Activated CD8-positive, alpha-beta memory T cell treated with anti-CD3 and anti-CD28 coated beads, Interleukin-2, amount 50 U/mL, for 1 hour (primary cell): ENCODE measurements around the gene CDH13.

Experiments
- DNase-seq: peaks from one replicate; pipeline ENCODE4 v3.0.0-alpha.2; 2020; ENCODE audit errors: extremely low read depth

CDH13 gene

GRCh38 chr16:82652826-82653225 is 26.1 kb downstream of the CDH13 start:
- no peak for DNase-seq

DNA sequence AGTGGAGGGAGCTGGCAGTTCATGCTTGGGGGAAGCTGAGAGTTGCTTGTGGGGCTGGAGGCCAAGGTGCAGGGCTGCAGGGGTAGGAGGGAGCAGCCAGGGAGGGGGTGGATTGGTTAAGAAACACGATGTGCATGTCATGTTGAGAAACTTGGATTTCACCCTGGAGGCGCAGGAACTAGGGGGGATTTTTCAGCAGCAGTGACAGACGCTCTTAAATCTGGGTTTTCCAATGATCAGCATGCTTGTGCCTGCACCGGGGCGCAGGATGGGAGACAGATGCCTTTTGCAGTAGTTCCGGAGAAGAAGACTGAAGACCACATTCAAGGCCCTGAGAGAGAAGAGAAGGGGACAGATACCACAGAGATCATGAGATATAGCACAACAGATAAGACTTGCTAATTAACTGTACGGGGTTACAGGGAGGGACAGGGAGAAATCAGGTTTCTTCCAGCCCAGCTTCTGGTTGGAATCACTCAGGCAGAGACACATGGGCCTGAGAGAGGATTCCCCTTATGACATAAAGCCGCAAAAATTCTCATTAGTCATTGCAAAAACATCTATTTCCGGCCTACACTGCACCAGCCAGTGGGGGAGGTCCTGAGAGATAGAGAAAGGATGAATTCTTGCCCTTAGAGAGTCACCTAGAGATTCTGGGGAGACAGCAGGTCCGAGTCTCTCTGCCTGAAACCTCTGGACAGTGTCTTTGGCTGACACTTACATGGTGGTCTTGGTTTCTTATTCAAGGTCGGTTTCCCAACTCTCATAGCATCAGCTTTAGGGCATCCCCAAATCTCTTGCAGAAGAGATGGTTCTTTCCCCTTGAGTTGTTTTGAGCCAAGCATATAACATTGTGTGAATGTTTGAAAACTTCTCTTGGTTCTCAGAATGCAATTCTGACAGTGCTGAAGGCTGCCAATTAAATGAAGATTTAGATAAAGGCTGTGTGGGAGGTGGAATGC is 27.1 kb downstream of the CDH13 start:
- DNase-seq: no peak

DNA sequence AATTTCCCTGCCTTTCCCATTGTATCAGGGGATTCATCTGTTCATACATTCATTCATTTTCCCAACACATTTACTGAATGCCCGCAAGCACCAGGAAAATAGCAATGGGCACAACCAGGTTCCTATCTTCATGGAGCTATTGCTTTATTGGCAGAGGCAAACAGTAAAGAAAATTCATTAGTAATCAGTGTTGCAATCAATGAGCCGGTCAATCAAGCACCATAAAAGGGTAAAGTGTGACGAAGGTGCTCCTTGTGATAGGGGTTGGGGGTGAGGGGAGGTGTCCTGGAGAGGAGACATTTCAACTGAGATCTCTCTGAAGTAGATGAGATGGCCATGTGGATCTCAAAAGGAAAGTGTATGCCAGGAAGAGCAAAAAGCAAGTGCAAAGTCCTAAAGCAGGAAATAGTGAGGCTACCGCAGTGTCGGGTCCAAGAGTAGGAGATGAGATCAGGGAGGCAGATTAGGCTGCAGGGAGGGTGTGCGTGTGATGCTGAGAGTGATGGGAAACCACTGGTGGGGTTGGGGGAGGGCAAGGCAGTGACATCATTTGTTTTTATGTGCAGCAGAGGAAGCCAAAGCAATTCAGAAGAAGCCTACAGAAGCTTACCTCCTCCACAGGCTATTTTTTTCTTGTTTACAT is 28.4 kb downstream of the CDH13 start:
- no peak for DNase-seq

DNA sequence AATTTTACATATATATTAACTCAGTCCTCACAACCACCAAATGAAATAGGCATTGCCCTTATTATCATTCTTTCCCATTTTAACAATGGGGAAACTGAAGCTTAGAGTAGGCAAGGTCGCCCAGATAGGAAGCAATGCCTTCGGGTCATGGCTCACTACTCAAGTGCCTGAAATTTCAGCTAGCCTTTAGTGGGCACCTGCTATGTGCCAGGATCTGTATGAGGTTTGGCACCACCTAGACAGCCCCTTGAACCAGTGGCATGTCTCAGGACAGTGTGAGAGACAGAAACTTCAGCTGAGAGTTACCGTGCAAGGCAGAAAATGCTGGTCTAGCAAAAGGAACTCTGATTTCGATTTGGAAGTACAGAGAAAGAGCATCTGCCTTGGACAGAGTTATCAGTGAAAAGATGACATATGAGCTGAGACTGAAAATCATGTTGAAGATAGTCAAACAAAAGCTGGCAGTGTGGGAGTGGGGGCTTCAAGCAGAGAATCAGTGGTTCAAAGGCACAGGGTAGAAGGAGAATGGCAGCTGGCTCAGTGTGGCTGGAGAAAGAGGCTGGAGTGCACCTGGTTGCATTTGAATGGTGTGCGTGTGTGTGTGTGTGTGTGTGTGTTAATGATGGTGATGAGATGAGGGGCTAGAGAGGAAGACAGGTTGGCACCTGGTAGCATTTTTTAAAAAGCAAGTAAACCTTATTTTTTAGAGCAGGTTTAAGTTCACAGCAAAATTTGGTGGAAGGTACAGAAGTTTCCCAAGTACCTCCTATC is 29.1 kb downstream of the CDH13 start:
- no peak for DNase-seq

GRCh38 chr16:82657239-82657638 is 30.5 kb downstream of the CDH13 start:
- no peak for DNase-seq

DNA sequence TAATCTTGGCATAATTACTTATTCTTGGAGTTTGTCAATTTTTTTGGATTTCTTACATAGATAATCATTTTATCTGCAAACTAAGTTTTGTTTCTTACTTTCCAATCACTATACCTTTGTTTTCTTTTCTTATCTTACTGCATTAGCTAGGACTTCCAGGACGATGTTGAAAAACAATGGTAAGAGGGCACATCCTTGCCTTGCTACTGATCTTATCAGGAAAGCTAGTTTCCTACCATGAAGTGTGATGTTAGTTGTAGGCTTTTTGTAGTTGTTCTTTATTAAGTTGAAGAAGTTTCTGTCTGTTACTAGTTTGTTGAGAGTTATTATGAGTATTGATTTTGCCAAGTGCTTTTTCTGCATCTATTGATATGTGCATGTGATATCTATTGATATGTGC is 31.0 kb downstream of the CDH13 start:
- no peak for DNase-seq

DNA sequence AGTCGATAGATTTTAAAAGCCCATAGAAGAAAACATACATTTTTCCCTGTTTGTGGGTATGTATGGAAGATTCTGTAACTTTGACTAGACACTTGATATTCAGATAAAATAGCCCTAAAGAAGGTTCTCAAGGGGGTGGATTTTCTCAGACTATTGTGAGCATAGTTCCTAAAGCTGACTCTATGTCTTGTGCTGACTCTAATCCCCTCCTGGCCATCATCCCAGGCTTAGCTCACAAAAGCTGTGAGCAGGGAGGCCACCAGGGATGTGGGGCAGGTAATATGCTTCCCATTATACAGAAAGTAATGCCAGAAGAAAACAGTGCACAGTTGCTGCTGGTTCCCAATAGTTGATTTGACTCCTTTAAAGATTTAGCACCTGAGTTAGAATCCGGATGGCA is 32.0 kb downstream of the CDH13 start:
- DNase-seq: no peak

GRCh38 chr16:82660075-82660645 is 33.4 kb downstream of the CDH13 start:
- DNase-seq: no peak

GRCh38 chr16:82660966-82661365 is 34.2 kb downstream of the CDH13 start:
- no peak for DNase-seq

- no peak for DNase-seq
Measured at GRCh38 chr16:82664181-82664580, 37.4 kb downstream of the CDH13 start.

GRCh38 chr16:82665025-82665424 is 38.3 kb downstream of the CDH13 start:
- DNase-seq: no peak

DNA sequence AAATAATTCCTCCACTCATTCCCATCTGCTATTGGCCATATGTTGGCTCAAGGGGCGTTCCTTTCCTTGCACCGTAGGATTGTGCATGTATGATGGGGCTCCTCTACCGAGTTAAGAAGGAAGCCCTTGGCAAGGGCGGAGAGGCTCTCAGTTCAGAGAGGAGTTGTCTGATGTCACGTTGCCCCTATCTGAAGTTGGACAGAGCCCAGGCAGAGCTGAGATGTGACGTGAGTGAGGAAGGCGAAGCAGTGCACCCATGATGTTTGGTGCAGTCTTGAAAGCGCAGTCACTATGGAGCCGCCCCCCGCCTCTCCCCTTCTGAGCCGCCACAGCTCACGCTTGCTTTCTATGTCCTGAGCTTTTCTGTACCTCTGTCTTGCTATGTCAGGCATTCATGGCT is 40.7 kb downstream of the CDH13 start:
- no peak for DNase-seq

DNA sequence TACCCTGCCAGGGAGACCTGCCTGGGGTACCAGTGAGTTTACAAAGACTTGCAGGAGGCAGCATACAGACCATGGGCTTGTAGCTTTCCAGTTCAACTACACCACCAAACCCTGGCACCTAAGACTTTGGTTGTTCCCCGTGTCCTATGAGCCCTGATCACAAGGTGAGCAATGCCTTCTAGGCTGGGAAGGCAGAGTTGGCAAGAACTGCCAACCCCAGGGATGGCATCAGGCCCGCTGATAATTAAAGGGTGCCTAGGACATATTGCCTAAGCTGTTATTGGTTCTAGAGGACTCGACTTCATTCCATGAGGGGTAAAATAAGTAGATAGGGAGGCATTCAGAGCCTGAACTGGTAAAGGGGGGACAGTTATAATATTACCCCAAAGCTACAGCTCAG is 41.3 kb downstream of the CDH13 start:
- no peak for DNase-seq

DNA sequence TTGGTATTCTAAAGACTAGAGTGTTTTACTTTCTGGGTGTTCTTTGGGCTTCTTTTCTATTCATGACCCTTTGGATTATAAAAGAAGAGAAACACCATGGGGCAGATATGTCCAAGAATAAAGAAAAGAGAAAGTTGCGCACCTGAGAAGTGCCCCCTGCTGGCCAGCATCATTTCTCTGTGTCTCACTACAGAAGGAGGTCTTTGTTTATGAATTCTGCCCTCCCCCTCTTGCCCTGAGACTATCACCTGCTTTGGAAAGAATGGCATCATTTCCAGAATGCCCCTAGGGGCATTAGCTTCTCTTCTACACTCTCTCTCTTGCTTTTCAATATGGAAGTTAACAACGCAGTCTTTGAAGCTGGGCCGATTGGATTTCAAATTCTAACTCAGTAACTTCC is 45.0 kb downstream of the CDH13 start:
- DNase-seq: no peak

DNA sequence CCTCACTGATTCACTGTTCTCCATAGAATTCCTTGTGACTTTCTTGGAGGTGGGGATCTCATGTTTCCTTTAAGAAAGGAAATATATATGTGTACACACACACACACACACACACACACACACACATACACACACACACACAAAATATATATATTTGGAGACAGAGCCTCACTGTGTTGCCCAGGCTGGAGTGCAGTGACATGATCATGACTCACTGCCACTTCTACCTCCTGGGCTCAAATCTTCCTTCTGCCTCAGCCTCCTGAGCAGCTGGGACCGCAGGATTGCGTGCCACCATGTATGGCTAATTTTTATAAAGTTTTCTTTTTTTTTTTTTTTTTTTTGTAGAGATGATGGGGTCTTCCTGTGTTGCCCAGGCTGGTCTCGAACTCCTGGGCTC is 45.9 kb downstream of the CDH13 start:
- DNase-seq: no peak

GRCh38 chr16:82675300-82675699 is 48.5 kb downstream of the CDH13 start:
- no peak for DNase-seq

DNA sequence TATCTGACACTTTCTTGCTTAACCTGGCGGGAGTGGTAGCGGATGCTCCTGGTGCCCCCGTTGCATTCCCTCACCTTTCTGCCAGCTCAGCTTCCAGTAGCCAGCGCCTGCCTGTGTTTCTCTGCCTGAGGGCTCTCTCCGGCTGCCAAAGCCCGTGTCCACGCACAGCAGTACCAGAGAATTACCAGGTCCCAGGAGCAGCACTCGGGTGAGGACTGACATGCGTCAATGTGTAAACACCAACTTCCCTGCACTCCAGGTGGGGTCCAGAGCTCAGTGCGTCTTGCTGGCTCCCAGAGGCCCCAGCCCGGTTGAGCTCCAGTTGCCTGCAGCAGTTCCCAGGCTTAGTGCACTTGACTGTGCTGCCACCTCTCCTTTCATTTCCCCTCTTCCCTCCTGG is 54.8 kb downstream of the CDH13 start:
- DNase-seq: no peak

- DNase-seq: no peak
Measured at GRCh38 chr16:82682767-82683166, 56.0 kb downstream of the CDH13 start.

DNA sequence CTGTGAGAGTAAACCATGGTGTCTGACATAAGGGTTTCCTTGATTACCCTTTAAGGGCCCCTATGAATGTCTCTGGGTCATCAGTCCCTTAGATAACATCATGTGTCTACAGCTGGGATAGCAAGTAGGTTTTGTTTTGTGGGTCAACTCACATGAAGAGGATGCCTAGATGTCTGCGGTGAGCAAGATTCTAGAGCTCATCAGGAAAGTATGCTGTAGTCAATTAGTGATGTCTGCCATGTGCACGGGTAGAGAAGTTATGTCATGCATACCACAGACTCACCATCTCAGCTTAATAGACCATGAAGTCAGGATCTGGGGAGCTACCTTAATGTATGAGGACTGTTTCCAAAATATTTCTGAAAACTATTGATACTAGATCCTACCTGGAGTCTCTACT is 57.5 kb downstream of the CDH13 start:
- DNase-seq: no peak

GRCh38 chr16:82685526-82685925 is 58.8 kb downstream of the CDH13 start:
- DNase-seq: no peak

GRCh38 chr16:82694239-82694874 is 67.6 kb downstream of the CDH13 start:
- DNase-seq: no peak

- no peak for DNase-seq
Measured at GRCh38 chr16:82695806-82696205, 69.0 kb downstream of the CDH13 start.
